HG03108 (cell line): ENCODE results near the gene CCND2.
"Not testable (repeated sequence)": the region's sequence is repeated elsewhere in the genome, so short reads cannot be mapped to it uniquely, and the experiment has no call there.

Source experiments
- ATAC-seq: cut with Tn5 transposase; IDR thresholded peaks from one replicate; pipeline ENCODE4 v1.9.1; 2021; ENCODE audit warnings: moderate library complexity; ENCODE audit not compliant: unreplicated experiment

Gene CCND2

DNA sequence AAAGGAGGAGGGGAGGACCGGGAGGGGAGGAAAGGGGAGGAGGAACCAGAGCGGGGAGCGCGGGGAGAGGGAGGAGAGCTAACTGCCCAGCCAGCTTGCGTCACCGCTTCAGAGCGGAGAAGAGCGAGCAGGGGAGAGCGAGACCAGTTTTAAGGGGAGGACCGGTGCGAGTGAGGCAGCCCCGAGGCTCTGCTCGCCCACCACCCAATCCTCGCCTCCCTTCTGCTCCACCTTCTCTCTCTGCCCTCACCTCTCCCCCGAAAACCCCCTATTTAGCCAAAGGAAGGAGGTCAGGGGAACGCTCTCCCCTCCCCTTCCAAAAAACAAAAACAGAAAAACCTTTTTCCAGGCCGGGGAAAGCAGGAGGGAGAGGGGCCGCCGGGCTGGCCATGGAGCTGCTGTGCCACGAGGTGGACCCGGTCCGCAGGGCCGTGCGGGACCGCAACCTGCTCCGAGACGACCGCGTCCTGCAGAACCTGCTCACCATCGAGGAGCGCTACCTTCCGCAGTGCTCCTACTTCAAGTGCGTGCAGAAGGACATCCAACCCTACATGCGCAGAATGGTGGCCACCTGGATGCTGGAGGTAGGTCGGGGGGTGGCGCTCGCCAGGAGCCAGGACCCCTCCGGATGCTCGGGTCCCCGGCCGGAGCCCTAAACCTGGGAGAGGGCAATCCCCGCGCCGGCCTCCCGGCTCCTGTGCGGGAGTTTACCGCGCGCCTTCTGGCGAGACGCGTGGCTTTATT lies at the start of gene CCND2:
Gene CCND2 (plus strand): TSS at position 111 of the 744 bp plus-strand sequence. CDS start 279 bp downstream, at position 390.
- peak; percentile 24 for ATAC-seq

DNA sequence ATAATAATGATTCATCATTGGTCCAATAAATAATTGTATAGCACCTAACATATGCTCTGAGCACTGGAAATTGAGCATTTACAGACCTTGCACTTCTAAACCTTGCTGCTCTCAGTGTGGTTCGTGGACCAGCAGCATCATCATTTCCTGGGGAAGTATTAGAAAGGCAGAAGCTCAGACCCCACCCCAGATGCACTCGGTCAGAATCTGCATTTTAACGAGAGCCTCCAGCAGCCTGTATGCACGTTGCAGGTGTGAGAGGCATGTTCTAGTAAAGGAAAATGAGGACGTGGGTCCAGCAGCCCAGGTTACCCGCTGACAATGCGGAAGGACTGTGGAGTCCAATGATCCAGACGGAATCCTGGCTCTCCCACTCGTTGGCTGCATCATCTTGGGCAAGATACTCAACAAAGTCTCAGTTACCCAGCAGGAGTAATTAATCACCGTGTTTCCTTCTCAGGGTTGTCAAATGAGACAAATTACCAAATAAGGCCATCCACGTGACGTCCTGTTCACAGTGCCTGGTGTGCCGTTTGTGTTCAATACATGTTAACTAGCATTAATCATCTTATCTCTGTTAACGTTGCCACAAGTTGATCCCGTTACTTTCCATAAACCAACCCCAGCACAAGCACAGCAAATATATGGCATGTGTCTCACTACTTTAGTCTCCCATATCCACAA lies 49.2 kb upstream of the CCND2 start:
- ATAC-seq = no peak

DNA sequence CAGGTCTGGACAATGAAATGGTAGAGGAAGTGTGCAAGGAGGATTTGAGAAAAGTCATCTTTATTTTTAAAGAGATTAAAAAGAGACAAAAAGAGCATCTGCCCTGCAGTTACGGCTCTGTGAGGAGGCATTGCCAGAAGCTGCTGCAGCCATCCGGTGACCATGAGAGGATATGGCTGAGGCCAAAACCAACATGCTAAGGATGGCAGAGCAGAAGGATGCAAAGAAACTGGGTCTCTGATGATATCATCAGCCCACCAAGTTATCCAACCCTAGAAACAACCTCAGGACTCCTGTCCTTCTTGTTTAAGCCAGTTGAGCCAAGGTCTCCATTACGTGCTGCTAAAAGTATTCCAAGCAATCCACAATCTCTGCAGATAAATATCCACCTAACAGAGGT lies 48.0 kb upstream of the CCND2 start:
- no peak for ATAC-seq

DNA sequence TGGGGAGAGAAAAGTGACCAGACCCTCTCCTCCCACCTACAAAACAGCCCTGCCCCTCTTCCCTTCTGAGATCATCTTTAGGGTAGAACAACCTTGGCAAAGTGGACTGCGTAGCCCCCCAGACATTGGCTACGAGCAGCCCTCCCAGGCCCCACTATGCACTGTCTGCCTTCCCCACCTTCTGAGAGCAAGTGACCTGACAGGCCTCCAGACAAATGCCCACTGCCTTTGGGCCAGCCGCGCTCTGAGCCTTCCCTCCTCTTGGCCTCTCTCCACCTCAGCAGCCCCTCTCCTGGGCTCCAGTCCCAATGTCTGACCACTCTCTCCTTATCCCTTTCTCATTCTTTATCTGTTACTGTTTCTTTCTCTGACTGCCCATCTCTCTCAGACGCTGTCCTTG lies 46.5 kb upstream of the CCND2 start:
- ATAC-seq = no peak

DNA sequence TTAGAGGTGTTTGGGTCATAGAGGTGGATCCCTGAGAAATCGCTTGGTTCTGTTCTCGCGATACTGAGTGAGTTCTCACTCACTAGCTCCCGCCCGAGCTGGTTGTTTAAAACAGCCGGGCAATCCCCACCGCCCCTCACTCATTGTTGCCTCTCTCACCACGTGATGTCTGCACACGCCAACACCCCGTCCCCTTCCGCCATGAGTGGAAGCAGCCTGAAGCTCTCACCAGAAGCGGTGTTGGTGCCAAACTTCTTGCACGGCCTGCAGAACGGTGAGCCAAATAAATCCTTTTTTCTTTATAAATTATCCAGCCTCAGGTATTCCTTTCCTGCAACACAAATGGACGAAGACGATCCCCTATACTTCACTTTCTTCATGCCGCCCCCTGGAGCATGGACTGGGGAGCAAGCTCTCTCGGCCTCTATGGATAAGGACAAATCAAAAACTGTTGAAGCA lies 45.4 kb upstream of the CCND2 start:
- ATAC-seq = no peak

DNA sequence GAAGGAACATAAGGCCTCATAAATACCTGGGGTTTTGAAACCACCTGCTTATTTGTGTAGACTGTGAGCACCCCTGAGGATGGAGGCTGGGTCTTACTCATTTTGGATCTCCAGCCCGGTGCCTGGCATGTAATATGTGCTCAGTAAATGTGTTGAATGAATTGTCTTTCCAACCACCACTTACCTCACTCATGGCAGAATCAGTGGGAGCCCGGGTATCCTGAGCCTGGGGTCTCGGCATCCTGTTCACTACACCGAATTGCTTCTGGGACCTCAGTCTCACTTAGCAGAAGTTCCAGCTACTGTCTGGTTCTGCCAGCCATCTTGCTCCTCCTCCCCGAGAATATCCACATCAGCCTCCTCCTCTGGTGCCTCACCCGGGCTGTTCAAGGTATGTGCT lies 43.0 kb upstream of the CCND2 start:
- no peak for ATAC-seq

DNA sequence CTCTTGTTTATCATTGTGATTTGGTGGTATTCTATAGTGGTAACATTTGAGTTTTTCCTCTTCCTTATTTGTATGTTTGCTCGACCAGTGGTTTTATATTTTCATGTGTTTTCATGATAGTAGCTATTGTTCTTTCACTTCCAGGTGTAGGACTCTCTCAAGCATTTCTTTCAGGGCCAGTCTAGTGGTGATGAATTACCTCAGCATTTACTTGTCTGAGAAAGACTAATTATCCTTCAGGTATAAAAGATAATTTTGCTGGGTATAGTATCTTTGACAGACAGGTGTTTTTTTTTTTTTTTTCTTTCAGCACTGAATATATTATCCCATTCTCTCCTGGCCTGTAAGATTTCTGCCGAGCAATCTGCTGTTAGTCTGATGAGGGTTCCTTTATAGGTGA lies 35.0 kb upstream of the CCND2 start:
- no peak for ATAC-seq

DNA sequence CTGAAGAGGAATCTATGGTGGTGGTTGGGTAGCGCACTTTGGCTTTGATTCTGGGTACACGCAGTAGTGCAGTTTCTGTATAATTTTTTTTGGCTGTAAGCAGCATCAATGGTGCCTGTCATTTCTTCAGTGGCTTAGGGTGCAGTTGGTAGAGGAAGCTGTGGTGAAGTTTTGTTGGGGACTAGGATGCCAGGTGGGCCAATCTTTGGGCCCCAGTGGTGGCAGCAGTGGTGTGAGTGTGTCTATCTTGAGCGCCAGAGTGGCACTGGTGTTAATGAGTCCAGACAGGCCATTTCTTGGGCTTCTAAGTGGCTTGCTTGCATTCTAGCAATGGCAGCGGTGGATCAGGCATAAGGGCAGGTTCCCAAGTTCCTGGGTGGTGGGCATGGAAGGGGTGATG lies 33.8 kb upstream of the CCND2 start:
- no peak for ATAC-seq

DNA sequence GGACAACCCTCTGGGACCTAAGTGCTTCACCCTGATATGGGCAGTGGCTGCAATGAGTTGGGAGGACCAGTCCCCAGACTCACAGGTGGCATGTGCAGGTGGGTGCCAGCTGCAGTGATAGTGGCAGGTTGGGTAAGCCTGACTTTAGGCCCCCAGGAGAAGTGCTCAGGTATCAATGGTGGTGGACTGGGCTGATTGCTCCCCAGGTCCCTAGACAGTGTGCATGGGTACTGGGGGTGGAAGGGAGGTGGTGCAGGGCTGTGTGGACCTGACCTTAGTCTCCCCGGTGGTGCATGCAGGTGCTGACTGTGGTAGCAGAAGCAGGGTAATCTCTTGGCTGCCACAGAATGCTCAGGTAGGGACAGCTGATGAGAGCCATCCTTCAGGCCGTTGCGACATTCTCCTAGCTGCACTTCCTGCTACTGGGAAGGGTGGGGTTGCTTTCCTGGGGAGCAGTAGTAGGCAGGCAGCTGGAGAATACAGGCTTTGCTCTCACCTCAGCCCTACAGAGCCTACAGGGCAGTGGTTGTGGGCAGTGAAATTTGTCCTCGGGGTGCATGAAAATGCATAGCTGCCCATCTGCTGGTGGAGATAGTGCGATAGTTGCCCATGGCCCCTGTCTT lies 33.3 kb upstream of the CCND2 start:
- ATAC-seq = no peak

DNA sequence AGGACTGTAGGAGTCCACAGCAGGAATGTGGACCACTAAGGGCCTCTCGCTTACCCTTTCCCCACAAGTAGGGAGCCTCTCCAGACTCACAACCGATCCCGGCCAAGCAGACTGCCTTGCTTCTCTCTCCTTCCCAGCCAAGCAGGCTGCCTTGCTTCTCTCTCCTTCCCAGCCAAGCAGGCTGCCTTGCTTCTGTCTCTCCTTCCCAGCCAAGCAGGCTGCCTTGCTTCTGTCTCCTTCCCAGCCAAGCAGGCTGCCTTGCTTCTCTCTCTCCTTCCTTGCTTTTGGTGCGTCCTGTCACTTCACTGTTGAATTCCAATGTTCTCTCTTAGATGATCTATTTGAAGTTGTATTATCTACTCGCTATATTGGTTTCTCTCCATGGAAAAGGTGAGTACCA lies 32.6 kb upstream of the CCND2 start:
- no peak for ATAC-seq

DNA sequence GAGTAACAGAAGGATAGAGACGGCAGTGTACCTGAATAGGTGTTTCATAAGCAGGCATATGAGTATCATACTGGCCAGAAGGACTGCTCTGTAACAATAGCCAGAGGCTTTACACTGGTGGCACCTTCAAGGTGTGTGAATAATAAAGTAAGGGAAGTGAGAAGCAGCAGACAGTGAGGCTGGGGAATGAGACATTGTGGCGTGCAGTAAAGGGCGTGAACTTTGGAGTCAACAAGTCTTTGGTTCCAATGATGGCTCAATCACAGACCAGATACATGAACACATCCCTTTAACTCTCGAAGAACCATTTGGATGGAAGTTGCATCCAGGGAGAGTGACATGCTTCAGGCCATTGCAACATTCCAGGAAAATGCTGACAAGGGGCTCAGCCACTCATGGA lies 32.0 kb upstream of the CCND2 start:
- no peak for ATAC-seq

DNA sequence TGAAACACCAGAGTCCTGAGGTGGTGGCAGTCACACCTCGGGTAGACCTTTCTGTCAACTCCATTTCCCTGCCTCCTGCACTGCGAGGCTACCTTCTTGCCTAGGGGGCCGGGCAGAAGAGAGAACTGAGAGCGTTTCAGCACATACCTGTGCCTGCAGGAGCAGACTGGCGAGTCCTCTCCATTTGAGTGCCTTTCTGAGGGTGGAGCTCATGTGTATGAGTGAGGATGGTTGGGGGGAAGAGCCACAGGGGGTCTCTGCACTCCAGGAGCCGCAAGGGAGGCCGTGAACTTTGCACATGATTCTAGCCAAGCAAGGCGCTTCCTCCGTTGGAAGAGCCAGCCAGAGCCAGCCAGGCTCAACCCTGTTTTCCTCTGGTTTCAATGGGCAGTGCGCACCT lies 31.0 kb upstream of the CCND2 start:
- no peak for ATAC-seq

DNA sequence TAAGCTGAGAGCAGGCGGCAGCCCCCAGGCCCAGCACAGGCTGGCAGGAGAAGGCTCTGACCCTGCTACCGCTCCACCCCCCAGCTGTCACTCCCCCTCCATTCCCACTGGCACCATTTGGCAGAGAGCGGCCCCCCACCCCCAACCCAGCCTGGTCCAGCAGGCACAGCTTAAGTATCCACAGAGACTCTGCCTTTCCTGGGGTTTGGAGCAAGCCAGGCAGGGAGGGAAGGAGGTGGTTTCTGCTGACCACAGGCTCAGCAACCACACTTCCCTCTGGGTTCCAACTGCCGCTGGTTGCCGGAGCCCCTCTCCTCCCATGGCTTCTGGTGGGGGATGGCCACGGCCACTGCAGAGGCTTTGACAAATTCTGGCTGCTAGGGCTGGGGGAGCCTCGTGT lies 30.5 kb upstream of the CCND2 start:
- no peak for ATAC-seq

DNA sequence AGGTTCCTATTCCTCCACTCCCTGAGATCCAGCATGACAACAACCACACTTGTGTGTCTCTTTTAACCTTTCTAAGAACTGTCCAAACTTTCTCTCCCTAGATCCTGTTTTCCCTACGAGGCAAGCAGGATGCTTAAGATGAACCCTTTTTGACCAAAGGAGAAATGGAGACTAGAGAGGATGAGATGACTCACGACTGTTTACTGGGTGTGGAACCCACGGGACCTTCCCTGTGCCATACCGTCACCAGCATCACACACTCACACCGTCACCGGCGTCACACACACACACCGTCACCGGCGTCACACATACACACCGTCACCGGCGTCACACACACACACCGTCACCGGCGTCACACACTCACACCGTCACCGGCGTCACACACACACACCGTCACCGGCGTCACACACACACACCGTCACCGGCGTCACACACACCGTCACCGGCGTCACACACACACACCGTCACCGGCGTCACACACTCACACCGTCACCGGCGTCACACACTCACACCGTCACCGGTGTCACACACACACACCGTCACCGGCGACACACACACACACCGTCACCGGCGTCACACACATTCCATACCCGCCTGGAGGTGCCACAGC lies 30.0 kb upstream of the CCND2 start:
- not testable (repeated sequence) for ATAC-seq

DNA sequence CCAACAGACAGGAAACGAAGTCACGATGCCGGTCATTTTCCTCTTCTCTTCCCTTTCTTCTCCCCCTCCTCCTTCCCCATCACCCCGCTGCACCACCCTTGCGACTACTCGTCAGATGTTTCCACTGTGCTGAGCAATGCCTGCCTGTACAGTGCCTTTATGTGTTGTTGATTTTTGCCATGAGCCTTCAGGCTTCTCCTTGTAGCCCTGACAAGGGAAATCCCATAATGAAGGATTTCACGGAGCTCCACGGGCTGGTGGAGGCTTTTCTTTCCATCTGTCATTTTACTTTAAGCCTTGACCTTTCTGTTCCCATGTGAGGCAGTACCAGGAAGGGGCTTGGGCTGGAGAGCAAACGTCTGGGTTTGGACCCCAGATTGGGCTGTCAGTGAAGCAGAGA lies 28.7 kb upstream of the CCND2 start:
- no peak for ATAC-seq

DNA sequence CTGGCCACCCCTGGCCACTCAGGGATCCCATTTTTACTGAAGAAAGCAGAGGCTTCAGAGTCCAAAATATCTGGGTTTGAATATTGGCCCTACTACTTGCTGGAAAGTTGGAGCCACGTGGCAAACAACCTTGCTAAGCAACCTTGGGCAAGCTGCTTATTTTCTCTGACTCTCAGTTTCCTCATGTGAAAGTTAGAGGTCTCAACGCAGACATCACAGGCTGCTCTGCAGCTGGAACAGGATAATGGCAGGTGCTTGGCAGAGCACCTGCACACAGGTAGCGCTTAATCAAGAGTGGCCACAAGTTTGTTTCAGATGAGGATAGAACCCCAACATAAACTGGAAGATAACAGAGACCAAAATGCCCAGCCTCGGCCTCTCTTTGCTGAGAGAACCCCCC lies 28.1 kb upstream of the CCND2 start:
- ATAC-seq = no peak

DNA sequence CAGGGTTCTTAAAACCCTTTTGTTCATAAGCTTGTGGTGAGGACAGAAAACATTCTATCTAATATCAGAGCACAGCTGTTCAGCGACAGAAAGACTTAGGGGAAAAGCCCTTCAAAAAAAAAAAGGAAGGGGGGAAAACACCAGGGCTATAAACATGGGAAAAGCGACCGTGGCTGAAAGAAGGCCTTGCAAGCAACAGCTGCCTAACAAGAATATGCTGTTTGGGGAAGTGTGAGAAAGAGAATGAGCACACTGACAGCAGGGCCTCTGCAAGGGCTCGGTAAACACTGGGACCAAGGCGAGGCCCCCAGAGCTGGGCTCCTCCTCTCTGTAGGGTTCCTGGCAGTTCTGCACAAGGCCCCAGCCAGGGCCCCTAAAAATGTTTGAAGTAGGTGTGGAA lies 27.4 kb upstream of the CCND2 start:
- ATAC-seq = no peak

DNA sequence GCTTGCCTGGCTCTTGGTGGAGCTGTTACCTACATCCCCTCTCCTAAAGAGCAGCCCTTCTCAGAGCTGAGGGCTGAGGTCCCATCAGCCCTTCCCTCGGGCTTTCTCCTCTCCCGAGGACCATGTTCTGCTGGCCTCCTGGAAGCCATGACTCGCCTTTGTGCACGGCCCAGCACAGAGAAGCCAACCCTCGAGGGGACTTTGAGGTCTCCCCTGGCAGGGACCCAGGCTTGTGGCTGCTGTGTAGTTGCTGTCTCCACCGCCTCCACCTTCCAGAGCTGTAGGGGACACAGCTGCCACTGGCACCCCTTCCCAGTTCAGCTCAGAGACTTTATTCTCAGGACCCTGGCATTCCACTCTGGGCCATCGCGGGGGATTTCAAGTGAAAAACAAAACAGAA lies 22.9 kb upstream of the CCND2 start:
- no peak for ATAC-seq

DNA sequence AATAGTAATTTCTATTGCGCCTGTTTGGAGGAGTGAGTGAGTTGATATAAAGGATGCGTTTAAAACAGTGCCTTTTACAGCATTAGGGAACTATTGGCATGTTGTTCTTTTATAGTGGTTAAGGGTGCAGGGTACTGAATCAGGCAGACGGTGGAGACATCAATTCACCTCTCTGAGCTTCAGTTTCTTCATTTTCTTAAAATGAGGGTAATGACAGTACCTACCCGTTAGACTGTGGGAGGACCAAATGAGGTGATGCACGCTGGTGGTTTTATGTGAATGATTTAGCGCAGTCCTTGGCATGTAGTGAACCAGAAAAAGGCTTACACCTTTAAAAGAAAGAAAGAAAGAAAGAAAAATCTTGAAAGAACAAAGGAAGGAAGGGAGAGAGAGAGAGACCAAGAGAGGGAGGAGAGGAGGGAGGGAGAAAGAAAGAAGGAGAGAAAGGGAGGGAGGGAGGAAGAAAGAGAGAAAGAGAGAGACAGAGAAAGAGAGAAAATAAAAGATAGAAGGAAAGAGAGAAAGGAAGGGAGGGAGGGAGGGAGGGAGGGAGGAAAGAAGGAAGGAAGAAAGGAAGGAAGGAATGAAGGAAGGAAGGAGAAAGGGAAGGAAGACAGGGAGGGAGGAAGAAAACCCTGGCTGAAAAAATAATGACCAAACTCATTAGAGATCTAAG lies 22.2 kb upstream of the CCND2 start:
- no peak for ATAC-seq

DNA sequence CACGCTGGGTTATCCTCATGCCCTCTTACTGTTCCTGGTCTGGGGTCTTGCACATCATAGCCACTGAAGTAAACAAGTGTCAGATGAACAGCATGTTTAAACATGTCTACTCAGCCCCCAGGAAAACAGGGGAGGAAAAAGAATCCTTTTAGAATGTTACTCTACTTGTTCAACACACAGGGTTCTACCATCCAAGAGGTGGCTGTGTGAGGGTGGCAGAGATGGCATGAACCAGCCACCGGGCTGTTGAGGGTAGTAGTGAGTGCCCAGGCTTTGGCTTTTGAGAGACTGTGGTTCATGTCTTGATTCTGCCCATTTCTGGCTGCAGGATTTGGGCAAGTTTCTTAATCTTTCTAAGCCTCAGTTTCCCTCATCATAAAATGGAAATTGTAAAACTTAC lies 21.6 kb upstream of the CCND2 start:
- no peak for ATAC-seq

DNA sequence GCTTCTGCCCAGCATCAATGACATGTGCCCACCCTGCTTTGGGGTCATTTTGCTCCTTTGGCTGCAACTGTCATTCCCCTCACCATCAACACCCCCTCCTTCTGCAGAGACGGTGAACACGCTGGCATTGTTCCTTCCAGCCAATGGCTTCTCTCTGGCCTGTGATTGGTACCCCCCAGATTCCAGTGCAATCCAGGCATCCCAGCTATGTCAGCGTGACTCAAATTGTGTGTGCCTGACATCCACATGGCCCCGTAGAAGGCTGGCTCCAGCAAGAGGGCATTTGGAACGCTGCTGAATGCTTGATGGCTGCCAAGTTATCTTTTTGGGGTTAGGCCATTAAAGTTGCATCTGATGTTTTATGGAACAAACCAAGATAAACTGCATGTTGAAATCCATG lies 21.0 kb upstream of the CCND2 start:
- ATAC-seq = no peak
